Fibroblast of mammary gland (primary cell): ENCODE results near the gene MEF2C.
A peak's percentile ranks its signal among the peaks of the same experiment; 100 is the strongest.

ENCODE experiments used
- DNase-seq: peaks from one replicate; pipeline ENCODE4 v3.0.0-alpha.2; 2010; ENCODE audit warnings: low read depth
- H3K4me3 ChIP-seq: 2 replicates; pipeline ENCODE4 v1.5.1; 2011; ENCODE audit warnings: low read depth, mild to moderate bottlenecking, low read length, moderate library complexity; ENCODE audit not compliant: control insufficient read depth
- TF ChIP-seq, protein P1 (sequence below): conservative IDR thresholded peaks from 2 replicates; pipeline ENCODE4 v1.5.1; 2011; ENCODE audit warnings: low read depth, low read length, inconsistent platforms; ENCODE audit not compliant: control insufficient read depth, insufficient read depth

MEF2C gene

GRCh38 chr5:88887342-88887741 lies 4.4 kb upstream of the MEF2C start:
- no peak for DNase-seq
- TF ChIP-seq, protein P1, sequence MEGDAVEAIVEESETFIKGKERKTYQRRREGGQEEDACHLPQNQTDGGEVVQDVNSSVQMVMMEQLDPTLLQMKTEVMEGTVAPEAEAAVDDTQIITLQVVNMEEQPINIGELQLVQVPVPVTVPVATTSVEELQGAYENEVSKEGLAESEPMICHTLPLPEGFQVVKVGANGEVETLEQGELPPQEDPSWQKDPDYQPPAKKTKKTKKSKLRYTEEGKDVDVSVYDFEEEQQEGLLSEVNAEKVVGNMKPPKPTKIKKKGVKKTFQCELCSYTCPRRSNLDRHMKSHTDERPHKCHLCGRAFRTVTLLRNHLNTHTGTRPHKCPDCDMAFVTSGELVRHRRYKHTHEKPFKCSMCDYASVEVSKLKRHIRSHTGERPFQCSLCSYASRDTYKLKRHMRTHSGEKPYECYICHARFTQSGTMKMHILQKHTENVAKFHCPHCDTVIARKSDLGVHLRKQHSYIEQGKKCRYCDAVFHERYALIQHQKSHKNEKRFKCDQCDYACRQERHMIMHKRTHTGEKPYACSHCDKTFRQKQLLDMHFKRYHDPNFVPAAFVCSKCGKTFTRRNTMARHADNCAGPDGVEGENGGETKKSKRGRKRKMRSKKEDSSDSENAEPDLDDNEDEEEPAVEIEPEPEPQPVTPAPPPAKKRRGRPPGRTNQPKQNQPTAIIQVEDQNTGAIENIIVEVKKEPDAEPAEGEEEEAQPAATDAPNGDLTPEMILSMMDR: no peak
- H3K4me3 ChIP-seq: no peak overlapping the region

GRCh38 chr5:88886746-88887341 lies 3.9 kb upstream of the MEF2C start:
- TF ChIP-seq, protein P1: no peak
- no peak for DNase-seq
- no peak overlapping the region for H3K4me3 ChIP-seq

DNA sequence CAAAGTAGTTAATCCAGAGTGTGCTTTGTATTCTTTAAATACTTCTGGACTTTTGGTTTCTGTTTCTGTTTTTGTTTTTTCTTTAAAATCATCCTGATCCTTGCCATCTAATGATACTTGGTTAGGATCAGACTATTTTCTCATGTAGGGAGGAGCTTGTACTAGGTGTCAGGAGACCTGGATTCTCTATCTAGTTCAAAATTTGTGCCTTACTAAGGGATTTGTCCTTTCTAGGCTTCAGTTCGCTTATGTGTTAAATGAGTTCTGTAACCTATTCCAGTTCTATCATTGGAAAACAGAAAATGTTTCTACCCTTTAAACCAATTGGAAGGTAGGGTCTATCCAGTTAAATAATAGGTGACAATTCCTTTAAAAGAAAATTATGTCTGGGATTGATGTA lies 3.3 kb upstream of the MEF2C start:
- no peak overlapping the region for H3K4me3 ChIP-seq
- no peak for DNase-seq
- TF ChIP-seq, protein P1: no peak

- H3K4me3 ChIP-seq: no peak overlapping the region
- TF ChIP-seq, protein P1: no peak
- DNase-seq: no peak
Measured at GRCh38 chr5:88885002-88885401, 2.0 kb upstream of the MEF2C start.

DNA sequence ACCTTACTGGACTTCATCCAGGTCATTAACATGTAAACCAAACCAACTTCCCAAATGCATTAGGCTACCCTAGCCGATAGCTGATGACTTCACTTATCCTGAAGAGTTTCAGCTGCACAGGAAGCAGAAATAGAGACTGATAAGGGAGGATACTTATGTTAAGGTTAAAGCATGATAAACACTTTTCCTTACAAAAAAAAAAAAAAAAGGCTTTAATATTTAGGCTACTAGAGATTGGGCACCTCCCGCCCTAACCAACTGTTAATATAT lies 1.6 kb upstream of the MEF2C start:
- TF ChIP-seq, protein P1: no peak
- peak overlapping the region; percentile 69 for H3K4me3 ChIP-seq
- DNase-seq: peak; percentile 12

- peak; percentile 78 for DNase-seq
- peak overlapping the region; percentile 69 for H3K4me3 ChIP-seq
Measured at GRCh38 chr5:88883836-88884607, 1.0 kb upstream of the MEF2C start.

More at GRCh38 chr5:88883836-88884607, 1.0 kb upstream of the MEF2C start:
- TF ChIP-seq, protein P1: no peak
